Middle frontal gyrus (tissue), 1 donor: ENCODE data around the gene LDAH.
"Not testable (repeated sequence)": the region's sequence is repeated elsewhere in the genome, so short reads cannot be mapped to it uniquely, and the experiment has no call there.

ENCODE experiments used
- DNase-seq: peaks from one replicate; pipeline ENCODE4 v3.0.0-alpha.2; 2015; ENCODE audit warnings: low spot score; ENCODE audit errors: extremely low spot score

LDAH gene

GRCh38 chr2:20822535-20823490 lies at the start of gene LDAH:
TSS of gene LDAH (minus strand) at chr2:20823101. CDS start at chr2:20801463, 21,638 bp downstream.
- peak; percentile 51 for DNase-seq

- DNase-seq, result no peak
Observed at GRCh38 chr2:20868377-20868776, 45.5 kb upstream of the LDAH start.

GRCh38 chr2:20862850-20863249 lies 39.9 kb upstream of the LDAH start:
- no peak for DNase-seq

- DNase-seq, result no peak
Observed at GRCh38 chr2:20855456-20855855, 32.6 kb upstream of the LDAH start.

GRCh38 chr2:20852670-20853069 lies 29.8 kb upstream of the LDAH start:
- no peak for DNase-seq

- no peak for DNase-seq
Observed at GRCh38 chr2:20852139-20852538, 29.2 kb upstream of the LDAH start.

GRCh38 chr2:20844246-20844645 lies 21.3 kb upstream of the LDAH start:
- no peak for DNase-seq

GRCh38 chr2:20839052-20839451 lies 16.2 kb upstream of the LDAH start:
- no peak for DNase-seq

- DNase-seq, result no peak
Observed at GRCh38 chr2:20838016-20838415, 15.1 kb upstream of the LDAH start.

- no peak for DNase-seq
Observed at GRCh38 chr2:20836521-20836920, 13.6 kb upstream of the LDAH start.

GRCh38 chr2:20834331-20834730 lies 11.4 kb upstream of the LDAH start:
- no peak for DNase-seq

GRCh38 chr2:20832606-20833005 lies 9.7 kb upstream of the LDAH start:
- DNase-seq, result no peak

GRCh38 chr2:20829861-20830260 lies 7.0 kb upstream of the LDAH start:
- DNase-seq, result no peak

GRCh38 chr2:20823917-20824316 lies 1.0 kb upstream of the LDAH start:
- no peak for DNase-seq

GRCh38 chr2:20818820-20819219 lies 4.1 kb downstream of the LDAH start:
- DNase-seq, result no peak

- DNase-seq, result no peak
Observed at GRCh38 chr2:20815216-20815615, 7.7 kb downstream of the LDAH start.

- no peak for DNase-seq
Observed at GRCh38 chr2:20812779-20813178, 10.1 kb downstream of the LDAH start.

GRCh38 chr2:20806286-20806685 lies 16.6 kb downstream of the LDAH start:
- no peak for DNase-seq

- DNase-seq, result no peak
Observed at GRCh38 chr2:20803974-20804373, 18.9 kb downstream of the LDAH start.

GRCh38 chr2:20803226-20803682 lies 19.6 kb downstream of the LDAH start:
- no peak for DNase-seq

GRCh38 chr2:20797096-20797495 lies 25.8 kb downstream of the LDAH start:
- no peak for DNase-seq

GRCh38 chr2:20796374-20796791 lies 26.5 kb downstream of the LDAH start:
- DNase-seq, result no peak

GRCh38 chr2:20793944-20794343 lies 29.0 kb downstream of the LDAH start:
- DNase-seq, result not testable (repeated sequence)
